Measurements from ENCODE around the gene PRDM9. TPM values are rescaled to one million over a fixed set of nuclear protein-coding genes. Genes with fewer than 3 reads are reported as not detected.
"Not testable (repeated sequence)": the region's sequence is repeated elsewhere in the genome, so short reads cannot be mapped to it uniquely, and the experiment has no call there.

Gene PRDM9
- total RNA-seq, 1 experiment from 2014 or later = not detected

- BruUV-seq (replicated peaks) = no TSS peak
- no peaks in the 10 kb centered on the region for H3K4me1 ChIP-seq (ENCODE audit: insufficient read depth, low read length, poor library complexity, severe bottlenecking)
- H3K36me3 ChIP-seq (ENCODE audit: insufficient read depth, low read length, poor library complexity, severe bottlenecking) = no peaks in the 10 kb centered on the region
- H3K4me3 ChIP-seq (ENCODE audit: low read depth, low read length, poor library complexity, severe bottlenecking) = no peak overlapping the region
- DNase-seq (ENCODE audit: low spot score) = no peak
- intact Hi-C loops (cut with micrococcal nuclease; ENCODE audit: unreplicated experiment) = no loop called here
- ChIA-PET POLR2A (ENCODE audit: low non-redundant PET) (no interaction called here), CTCF (no interaction called here)
- H3K27ac ChIP-seq (ENCODE audit: low read depth, low read length, poor library complexity, severe bottlenecking) = no peak overlapping the region
- no peaks in the 10 kb centered on the region for H3K27me3 ChIP-seq (replicated peaks; ENCODE audit: insufficient read depth, low read depth, low read length, poor library complexity)
- no peak for TF ChIP-seq CTCF (conservative IDR thresholded peaks at IDR 0.05; ENCODE audit: low read depth, low read length)
- TF ChIP-seq EZH2 (IDR thresholded peaks at IDR 0.05; ENCODE audit: borderline replicate concordance, low read depth, low read length, poor library complexity, severe bottlenecking) = no peak
- H3K9me3 ChIP-seq (ENCODE audit: low read depth, low read length, poor library complexity, severe bottlenecking) = no peaks in the 10 kb centered on the region
These were observed 24.3 kb upstream of the PRDM9 start for GRCh38 chr5:23483090-23483489.

GRCh38 chr5:23484096-23484495 lies 23.3 kb upstream of the PRDM9 start:
- POLR2A ChIA-PET (ENCODE audit: low non-redundant PET) = no interaction called here
- BruUV-seq (replicated peaks) = no TSS peak

DNA sequence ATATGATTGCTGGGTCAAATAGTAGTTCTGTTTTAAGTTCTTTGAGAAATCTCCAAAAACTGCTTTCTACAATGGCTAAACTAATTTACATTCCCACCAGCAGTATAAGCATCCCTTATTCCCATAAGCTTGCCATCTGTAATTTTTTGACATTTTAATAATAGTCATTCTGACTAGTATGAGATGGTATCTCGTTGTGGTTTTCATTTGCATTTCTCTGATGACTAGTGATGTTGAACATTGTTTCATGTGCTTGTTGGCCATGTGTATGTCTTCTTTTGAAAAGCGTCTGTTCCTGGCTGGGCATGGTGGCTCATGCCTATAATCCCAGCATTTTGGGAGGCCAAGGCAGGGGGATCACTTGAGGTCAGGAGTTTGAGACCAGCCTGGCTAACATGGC lies 21.2 kb upstream of the PRDM9 start:
- BruUV-seq (replicated peaks); POLR2A ChIA-PET (ENCODE audit: low non-redundant PET): not testable (repeated sequence)

More at GRCh38 chr5:23484096-23484495, 23.3 kb upstream of the PRDM9 start:
- DNase-seq (ENCODE audit: low spot score) = no peak
- intact Hi-C loops (cut with micrococcal nuclease; ENCODE audit: unreplicated experiment) = no loop called here
- Histone ChIP-seq H3K27ac (ENCODE audit: low read depth, low read length, poor library complexity, severe bottlenecking) (no peak overlapping the region), H3K27me3 (replicated peaks; ENCODE audit: insufficient read depth, low read depth, low read length, poor library complexity) (no peaks in the 10 kb centered on the region), H3K36me3 (ENCODE audit: insufficient read depth, low read length, poor library complexity, severe bottlenecking) (no peaks in the 10 kb centered on the region), H3K4me1 (ENCODE audit: insufficient read depth, low read length, poor library complexity, severe bottlenecking) (no peaks in the 10 kb centered on the region), H3K9me3 (ENCODE audit: low read depth, low read length, poor library complexity, severe bottlenecking) (no peaks in the 10 kb centered on the region), H3K4me3 (ENCODE audit: low read depth, low read length, poor library complexity, severe bottlenecking) (no peak overlapping the region)
- TF ChIP-seq EZH2 (IDR thresholded peaks at IDR 0.05; ENCODE audit: borderline replicate concordance, low read depth, low read length, poor library complexity, severe bottlenecking) = no peak
- TF ChIP-seq CTCF (conservative IDR thresholded peaks at IDR 0.05; ENCODE audit: low read depth, low read length) = no peak
- CTCF ChIA-PET = no interaction called here

DNA sequence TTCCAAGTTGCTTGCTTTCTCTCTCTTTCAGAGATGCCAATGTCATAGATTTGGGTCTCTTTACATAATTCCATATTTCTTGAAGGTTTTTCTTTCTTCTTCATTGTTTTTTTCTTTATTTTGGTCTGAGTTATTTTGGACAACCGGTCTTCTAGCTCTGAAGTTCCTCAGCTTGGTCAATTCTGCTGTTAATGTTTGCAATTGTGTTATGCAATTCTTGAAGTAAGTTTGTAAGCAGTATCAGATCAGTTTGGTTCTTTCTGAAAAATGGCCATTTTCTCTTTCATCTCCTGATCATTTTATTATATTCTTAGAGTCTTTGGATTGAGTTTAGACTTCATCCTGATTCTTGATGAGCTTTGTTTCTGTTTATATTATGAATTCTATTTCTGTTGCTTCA lies 16.4 kb upstream of the PRDM9 start:
- no peak overlapping the region for H3K27ac ChIP-seq (ENCODE audit: low read depth, low read length, poor library complexity, severe bottlenecking)
- no peak for DNase-seq (ENCODE audit: low spot score)
- ChIA-PET POLR2A (ENCODE audit: low non-redundant PET) (no interaction called here), CTCF (no interaction called here)
- no peaks in the 10 kb centered on the region for H3K4me1 ChIP-seq (ENCODE audit: insufficient read depth, low read length, poor library complexity, severe bottlenecking)
- no peaks in the 10 kb centered on the region for H3K9me3 ChIP-seq (ENCODE audit: low read depth, low read length, poor library complexity, severe bottlenecking)
- BruUV-seq (replicated peaks) = no TSS peak
- H3K27me3 ChIP-seq (replicated peaks; ENCODE audit: insufficient read depth, low read depth, low read length, poor library complexity) = no peaks in the 10 kb centered on the region
- no peak for TF ChIP-seq CTCF (conservative IDR thresholded peaks at IDR 0.05; ENCODE audit: low read depth, low read length)
- no peak for TF ChIP-seq EZH2 (IDR thresholded peaks at IDR 0.05; ENCODE audit: borderline replicate concordance, low read depth, low read length, poor library complexity, severe bottlenecking)
- intact Hi-C loops (cut with micrococcal nuclease; ENCODE audit: unreplicated experiment) = no loop called here
- no peak overlapping the region for H3K4me3 ChIP-seq (ENCODE audit: low read depth, low read length, poor library complexity, severe bottlenecking)
- no peaks in the 10 kb centered on the region for H3K36me3 ChIP-seq (ENCODE audit: insufficient read depth, low read length, poor library complexity, severe bottlenecking)

More for the DNA sequence above, 21.2 kb upstream of the PRDM9 start:
- intact Hi-C loops (cut with micrococcal nuclease; ENCODE audit: unreplicated experiment); H3K4me3 ChIP-seq (ENCODE audit: low read depth, low read length, poor library complexity, severe bottlenecking); H3K27ac ChIP-seq (ENCODE audit: low read depth, low read length, poor library complexity, severe bottlenecking); CTCF ChIA-PET; DNase-seq (ENCODE audit: low spot score); H3K4me1 ChIP-seq (ENCODE audit: insufficient read depth, low read length, poor library complexity, severe bottlenecking); H3K27me3 ChIP-seq (replicated peaks; ENCODE audit: insufficient read depth, low read depth, low read length, poor library complexity); H3K36me3 ChIP-seq (ENCODE audit: insufficient read depth, low read length, poor library complexity, severe bottlenecking); H3K9me3 ChIP-seq (ENCODE audit: low read depth, low read length, poor library complexity, severe bottlenecking): not testable (repeated sequence)
